Activated naive CD4-positive, alpha-beta T cell treated with anti-CD3 and anti-CD28 coated beads for 36 hours (primary cell): ENCODE measurements around the gene ARHGAP15. TPM values are rescaled to one million over a fixed set of nuclear protein-coding genes. Genes with fewer than 3 reads are reported as not detected.

ENCODE experiments used
- CTCF ChIA-PET: fragments of 350-600 bp; sonication (Branson Sonifier 250); formaldehyde crosslinking; loops from one replicate; lab custom pipeline; 2021; ENCODE audit warnings: antibody characterized with exemption; lab: Charles Lee
- DNase-seq: peaks from one replicate; pipeline ENCODE4 v3.0.0-alpha.2; 2020
- H3K27ac Mint-ChIP-seq: one replicate; pipeline ENCODE4 v1.8.0; 2021; ENCODE audit warnings: mild to moderate bottlenecking, mixed read lengths
- H3K27me3 Mint-ChIP-seq: one replicate; pipeline ENCODE4 v1.8.0; 2021; ENCODE audit warnings: low read depth, mixed read lengths
- H3K36me3 Mint-ChIP-seq: one replicate; pipeline ENCODE4 v1.8.0; 2021; ENCODE audit warnings: low read depth, mixed read lengths
- H3K4me1 Mint-ChIP-seq: one replicate; pipeline ENCODE4 v1.8.0; 2021; ENCODE audit warnings: low read depth, mixed read lengths
- H3K4me3 Mint-ChIP-seq: one replicate; pipeline ENCODE4 v1.8.0; 2021; ENCODE audit warnings: mild to moderate bottlenecking, moderate library complexity, mixed read lengths
- H3K9me3 Mint-ChIP-seq: one replicate; pipeline ENCODE4 v1.8.0; 2021; ENCODE audit warnings: mixed read lengths
- intact Hi-C: fragments of 100-400 bp; cut with micrococcal nuclease; formaldehyde crosslinking; loops from one replicate; pipeline ENCODE4 v1.15.1; 2023
- total RNA-seq, 2 experiments: library from RNA; stranded (reverse); gene quantifications; one replicate each; pipeline ENCODE4 v1.2.3, GENCODE V29; 2021

ARHGAP15 gene
- total RNA-seq, 2 experiments from 2014 or later, result 85.7 to 90.1 TPM

DNA sequence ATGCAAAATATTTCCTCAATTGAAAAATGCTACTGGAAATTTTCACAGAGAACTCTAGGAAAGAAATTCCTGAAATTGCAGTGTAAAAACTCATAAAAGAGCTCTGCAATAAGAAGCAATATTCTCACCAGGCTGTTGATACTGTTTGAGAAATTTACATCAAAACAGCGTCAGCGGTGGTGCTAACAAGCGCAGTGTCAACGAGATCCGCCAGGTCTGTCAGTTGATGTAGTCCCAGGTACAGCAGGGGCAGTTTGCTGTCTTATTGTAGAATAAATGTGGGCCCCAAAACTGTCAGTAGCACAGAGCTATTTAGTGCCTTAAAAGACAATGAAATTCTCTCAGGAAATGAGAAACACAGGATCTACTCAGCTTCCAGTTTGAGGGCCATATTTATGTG, 611.2 kb downstream of the ARHGAP15 start:
- Mint-ChIP-seq H3K9me3 (no peaks in the 10 kb centered on the region), H3K27ac (no peak overlapping the region), H3K27me3 (no peaks in the 10 kb centered on the region), H3K36me3 (peaks cover 18% of the 10 kb centered on the region), H3K4me1 (no peaks in the 10 kb centered on the region), H3K4me3 (no peak overlapping the region)
- CTCF ChIA-PET, result interaction anchor here (0.7 to 1.2 kb wide), 3 partner anchors 42 to 270 kb away, joined by 3 read pairs; no protein-coding TSS in a partner anchor
- intact Hi-C loops, result no loop called here
- no peak for DNase-seq

DNA sequence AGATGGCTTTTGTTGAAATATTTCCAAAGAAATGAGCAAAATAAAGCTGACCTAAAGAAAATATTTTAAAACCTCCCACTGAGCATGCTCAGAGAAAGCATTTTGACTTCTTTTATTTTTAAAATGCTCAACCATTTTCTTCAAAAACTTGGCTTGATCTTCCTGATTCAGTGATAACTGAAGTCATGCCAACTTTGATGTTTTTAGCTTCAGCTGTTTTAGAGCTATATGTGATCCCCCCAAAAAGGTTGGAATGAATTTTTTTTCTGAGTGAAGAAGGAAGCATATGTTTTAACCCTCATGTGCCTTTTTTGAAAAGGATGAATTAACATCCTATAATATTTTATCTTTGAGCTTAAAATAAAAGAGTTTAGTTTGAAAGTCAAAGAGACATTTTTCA, 612.0 kb downstream of the ARHGAP15 start:
- no peak overlapping the region for H3K27ac Mint-ChIP-seq

DNA sequence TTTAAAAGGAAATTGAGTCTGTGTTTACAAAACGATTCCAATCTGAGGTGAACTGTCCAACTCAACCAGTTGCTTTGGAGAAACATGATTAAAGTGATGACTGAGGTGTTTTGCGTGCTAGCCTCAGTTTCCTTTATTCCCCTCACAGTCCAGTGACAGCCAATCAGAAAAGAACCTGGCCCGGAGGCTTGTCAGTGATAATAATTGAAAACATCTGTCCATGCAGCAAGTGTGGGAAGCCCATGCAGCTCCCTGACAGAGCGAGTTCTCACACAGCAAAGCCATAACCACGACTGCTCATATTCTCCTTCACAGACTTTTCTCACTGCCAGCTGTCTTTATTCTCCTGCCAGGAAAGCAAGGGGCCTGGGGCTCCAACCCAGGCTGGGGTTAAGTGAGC, 613.4 kb downstream of the ARHGAP15 start:
- no peak for DNase-seq
- peaks cover 16% of the 10 kb centered on the region for H3K36me3 Mint-ChIP-seq
- H3K4me3 Mint-ChIP-seq, result no peak overlapping the region
- intact Hi-C loops, result no loop called here
- H3K27me3 Mint-ChIP-seq, result no peaks in the 10 kb centered on the region
- CTCF ChIA-PET, result no interaction called here
- H3K27ac Mint-ChIP-seq, result no peak overlapping the region
- no peaks in the 10 kb centered on the region for H3K9me3 Mint-ChIP-seq
- H3K4me1 Mint-ChIP-seq, result no peaks in the 10 kb centered on the region

More for the DNA sequence above, 612.0 kb downstream of the ARHGAP15 start:
- Mint-ChIP-seq H3K9me3 (no peaks in the 10 kb centered on the region), H3K27me3 (no peaks in the 10 kb centered on the region), H3K4me1 (no peaks in the 10 kb centered on the region), H3K36me3 (peaks cover 17% of the 10 kb centered on the region), H3K4me3 (no peak overlapping the region)
- intact Hi-C loops, result no loop called here
- no peak for DNase-seq
- CTCF ChIA-PET, result interaction anchor here (1.4 kb wide), 1 partner anchor 54 kb away, joined by 3 read pairs; no protein-coding TSS in a partner anchor

DNA sequence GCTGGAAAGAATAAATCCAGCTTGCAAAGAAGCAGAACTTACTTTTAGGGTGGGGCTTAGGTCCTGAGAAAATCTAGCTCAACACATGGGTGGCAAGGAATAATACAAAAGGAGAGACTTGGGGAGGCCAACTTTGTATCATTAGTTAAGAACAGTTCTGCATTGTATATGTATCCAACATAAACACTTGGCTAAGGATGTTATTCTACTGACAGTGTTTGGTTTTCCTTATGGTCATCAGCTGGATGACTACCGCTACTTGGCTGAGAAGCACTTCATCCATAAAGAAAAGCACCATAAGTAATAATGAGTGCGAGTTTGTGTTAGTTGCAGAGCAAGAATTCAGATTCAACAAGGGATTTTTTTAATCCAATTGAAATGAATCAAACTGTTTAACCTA, 614.9 kb downstream of the ARHGAP15 start:
- no peak overlapping the region for H3K27ac Mint-ChIP-seq
- no peaks in the 10 kb centered on the region for H3K4me1 Mint-ChIP-seq
- intact Hi-C loops, result no loop called here

DNA sequence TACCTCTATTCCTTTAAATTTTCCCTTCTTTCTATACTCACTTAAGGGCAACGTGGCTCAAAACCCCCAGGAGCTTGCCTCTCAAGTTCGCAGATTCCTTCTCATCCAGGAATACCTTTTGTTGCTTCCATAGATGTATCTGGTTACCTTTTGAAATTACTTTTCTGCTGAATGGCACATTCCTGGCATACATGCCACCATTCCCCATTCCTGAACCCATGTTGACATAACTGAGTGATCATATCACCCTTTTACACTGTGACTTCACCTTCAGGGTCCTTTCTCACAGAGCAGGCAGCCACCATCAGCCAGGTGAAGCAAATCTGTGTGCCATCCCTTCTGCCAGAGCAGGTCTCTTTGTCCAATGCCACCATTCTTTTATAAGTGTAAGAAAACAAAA, 615.8 kb downstream of the ARHGAP15 start:
- intact Hi-C loops, result no loop called here
- peaks cover 12% of the 10 kb centered on the region for H3K36me3 Mint-ChIP-seq

More for the DNA sequence above, 614.9 kb downstream of the ARHGAP15 start:
- DNase-seq, result no peak
- Mint-ChIP-seq H3K36me3 (peaks cover 16% of the 10 kb centered on the region), H3K27me3 (no peaks in the 10 kb centered on the region), H3K4me3 (no peak overlapping the region), H3K9me3 (no peaks in the 10 kb centered on the region)
- CTCF ChIA-PET, result no interaction called here

DNA sequence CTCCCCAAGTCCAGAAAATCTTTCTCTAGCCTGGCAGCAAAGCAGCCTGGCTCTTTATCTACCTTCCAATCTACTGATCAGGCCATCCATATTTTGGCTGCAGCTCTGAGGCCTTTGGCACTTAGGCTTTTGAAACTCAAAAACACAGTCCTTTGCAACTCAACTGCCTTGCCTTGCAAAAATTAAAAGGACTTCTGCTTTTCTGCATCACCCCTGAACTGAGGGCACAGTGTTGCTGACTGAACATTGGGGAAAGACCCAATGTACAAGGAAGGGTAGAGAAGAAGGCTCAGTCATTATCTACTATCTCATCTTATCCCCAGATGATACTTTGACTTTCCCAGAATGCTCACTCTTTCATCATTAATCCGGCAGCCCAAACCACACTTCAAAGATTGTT, 625.5 kb downstream of the ARHGAP15 start:
- intact Hi-C loops, result no loop called here
- H3K9me3 Mint-ChIP-seq, result no peaks in the 10 kb centered on the region
- DNase-seq, result no peak
- H3K36me3 Mint-ChIP-seq, result peaks cover 16% of the 10 kb centered on the region
- H3K4me3 Mint-ChIP-seq, result no peak overlapping the region
- H3K27me3 Mint-ChIP-seq, result no peaks in the 10 kb centered on the region
- CTCF ChIA-PET, result no interaction called here
- H3K27ac Mint-ChIP-seq, result no peak overlapping the region
- no peaks in the 10 kb centered on the region for H3K4me1 Mint-ChIP-seq

More for the DNA sequence above, 615.8 kb downstream of the ARHGAP15 start:
- Mint-ChIP-seq H3K9me3 (no peaks in the 10 kb centered on the region), H3K4me1 (no peaks in the 10 kb centered on the region), H3K27ac (no peak overlapping the region), H3K27me3 (no peaks in the 10 kb centered on the region), H3K4me3 (no peak overlapping the region)
- DNase-seq, result no peak
- CTCF ChIA-PET, result no interaction called here

DNA sequence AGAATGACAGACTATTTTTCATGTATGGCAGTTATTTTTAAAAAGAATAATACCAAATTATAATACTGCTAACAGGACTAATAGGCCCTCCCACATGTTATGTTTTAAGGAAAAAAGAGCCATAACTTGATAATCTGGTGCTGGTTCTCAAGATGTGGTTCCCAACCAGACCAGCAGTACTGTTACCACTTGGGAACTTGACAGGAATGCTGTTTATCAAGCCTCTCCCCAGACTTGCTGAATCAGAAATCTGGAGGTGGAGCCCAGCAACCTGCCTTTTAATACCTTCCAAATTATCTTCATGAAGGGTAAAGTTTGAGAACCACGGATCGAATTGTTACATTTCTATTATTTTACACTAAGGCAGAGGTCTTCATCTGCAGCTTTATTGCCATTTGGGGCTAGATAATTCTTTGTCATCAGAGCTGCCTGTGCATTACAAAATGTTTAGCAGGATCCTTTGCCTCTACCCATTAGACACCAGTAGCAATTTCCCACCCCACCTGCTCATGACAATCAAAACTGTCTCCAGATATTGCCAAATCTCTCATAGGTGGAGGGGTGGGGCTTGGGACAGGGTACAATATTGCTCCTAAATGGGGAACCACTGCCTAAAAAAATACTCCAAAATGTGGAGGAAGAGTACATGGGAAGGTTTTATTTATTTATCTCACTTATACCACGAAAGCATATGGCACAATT, 629.6 kb downstream of the ARHGAP15 start:
- Mint-ChIP-seq H3K9me3 (no peaks in the 10 kb centered on the region), H3K4me3 (no peak overlapping the region), H3K36me3 (peaks cover 5% of the 10 kb centered on the region), H3K27ac (no peak overlapping the region), H3K4me1 (no peaks in the 10 kb centered on the region), H3K27me3 (no peaks in the 10 kb centered on the region)
- DNase-seq, result no peak
- CTCF ChIA-PET, result no interaction called here
- intact Hi-C loops, result no loop called here

DNA sequence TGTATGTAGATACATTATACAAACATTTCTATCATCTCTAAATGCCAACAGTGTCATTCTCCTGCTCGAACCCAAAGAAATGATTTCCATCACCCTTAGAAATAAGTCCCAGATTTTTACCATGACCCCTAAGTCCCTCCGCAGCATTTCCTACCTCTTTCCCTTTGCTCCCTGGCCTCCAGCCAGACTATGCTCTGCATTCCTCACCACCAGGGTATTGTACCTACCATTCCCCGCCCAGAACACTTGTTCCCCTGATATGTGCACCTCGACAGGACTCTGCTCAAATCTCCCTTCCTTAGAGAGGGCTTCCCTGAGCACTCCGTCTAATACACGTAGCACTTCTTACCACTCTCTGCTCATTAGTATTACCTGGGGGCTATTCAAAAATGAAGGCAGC, 630.2 kb downstream of the ARHGAP15 start:
- intact Hi-C loops, result no loop called here
- Mint-ChIP-seq H3K4me1 (no peaks in the 10 kb centered on the region), H3K27me3 (no peaks in the 10 kb centered on the region), H3K27ac (no peak overlapping the region), H3K4me3 (no peak overlapping the region), H3K9me3 (no peaks in the 10 kb centered on the region), H3K36me3 (peaks cover 6% of the 10 kb centered on the region)
- no peak for DNase-seq
- CTCF ChIA-PET, result no interaction called here

DNA sequence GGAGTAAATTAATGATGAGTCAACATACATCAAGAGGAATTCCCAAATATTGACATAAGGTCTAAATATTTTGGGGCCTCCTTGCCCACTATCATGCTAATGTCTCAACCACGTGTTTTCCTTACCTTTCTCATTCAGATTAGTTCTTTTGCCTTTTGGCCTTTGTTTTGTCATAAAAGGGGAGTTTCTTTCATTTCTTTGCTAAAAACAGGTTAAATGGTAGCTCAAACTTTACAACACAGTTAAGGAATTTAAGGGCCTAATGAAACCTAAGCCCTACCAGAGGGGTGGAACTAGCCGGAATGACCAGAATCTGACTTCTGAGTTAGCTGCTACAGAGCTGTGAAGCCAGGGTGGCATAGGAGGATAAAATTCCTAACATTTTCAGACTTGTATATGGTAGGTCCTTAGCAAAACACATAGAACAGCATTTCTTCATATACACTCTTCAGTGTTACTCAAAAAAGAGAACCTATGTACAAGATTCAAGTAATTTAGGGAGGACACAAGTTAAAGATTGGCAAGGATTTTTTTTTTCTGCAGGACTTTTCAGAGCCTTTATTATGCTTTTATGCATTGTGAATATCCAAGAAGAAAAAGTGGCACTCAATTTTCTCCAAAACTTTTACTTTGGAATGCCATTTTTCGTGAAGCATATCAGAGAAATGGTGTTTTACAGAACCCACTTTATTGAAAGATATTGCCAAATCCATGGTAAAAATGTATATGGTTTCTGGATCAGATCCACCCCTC, 633.1 kb downstream of the ARHGAP15 start:
- no peaks in the 10 kb centered on the region for H3K9me3 Mint-ChIP-seq
- H3K27me3 Mint-ChIP-seq, result no peaks in the 10 kb centered on the region
- intact Hi-C loops, result no loop called here
- CTCF ChIA-PET, result no interaction called here
- H3K4me1 Mint-ChIP-seq, result no peaks in the 10 kb centered on the region
- peaks cover 15% of the 10 kb centered on the region for H3K36me3 Mint-ChIP-seq
- DNase-seq, result no peak
- no peak overlapping the region for H3K27ac Mint-ChIP-seq
- no peak overlapping the region for H3K4me3 Mint-ChIP-seq

DNA sequence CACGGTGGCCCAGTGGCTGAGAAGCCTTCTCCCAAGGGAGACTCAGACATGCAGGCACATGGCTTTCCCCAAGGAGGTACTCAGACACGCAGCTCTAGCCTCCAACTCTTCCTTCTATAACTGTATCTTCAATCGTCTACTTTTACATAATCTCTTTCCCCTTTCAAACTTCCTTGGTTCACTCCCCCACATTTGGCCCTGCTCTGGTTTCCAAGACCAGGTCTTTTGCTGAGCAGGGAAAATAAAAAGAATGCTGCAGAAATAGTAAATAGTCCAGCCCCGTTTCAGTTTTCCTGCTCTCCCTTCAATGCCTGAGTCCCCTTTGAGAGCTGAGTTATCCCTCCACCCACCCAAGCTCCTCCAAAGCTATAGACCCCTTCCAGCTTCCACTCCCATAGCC, 635.0 kb downstream of the ARHGAP15 start:
- H3K36me3 Mint-ChIP-seq, result peaks cover 27% of the 10 kb centered on the region
- no peak overlapping the region for H3K4me3 Mint-ChIP-seq
- no peaks in the 10 kb centered on the region for H3K9me3 Mint-ChIP-seq
- no peaks in the 10 kb centered on the region for H3K27me3 Mint-ChIP-seq
- H3K27ac Mint-ChIP-seq, result no peak overlapping the region
- H3K4me1 Mint-ChIP-seq, result no peaks in the 10 kb centered on the region
- CTCF ChIA-PET, result interaction anchor here (0.7 kb wide), 1 partner anchor 14 kb away, joined by 3 read pairs; no protein-coding TSS in a partner anchor
- intact Hi-C loops, result no loop called here
- DNase-seq, result no peak

DNA sequence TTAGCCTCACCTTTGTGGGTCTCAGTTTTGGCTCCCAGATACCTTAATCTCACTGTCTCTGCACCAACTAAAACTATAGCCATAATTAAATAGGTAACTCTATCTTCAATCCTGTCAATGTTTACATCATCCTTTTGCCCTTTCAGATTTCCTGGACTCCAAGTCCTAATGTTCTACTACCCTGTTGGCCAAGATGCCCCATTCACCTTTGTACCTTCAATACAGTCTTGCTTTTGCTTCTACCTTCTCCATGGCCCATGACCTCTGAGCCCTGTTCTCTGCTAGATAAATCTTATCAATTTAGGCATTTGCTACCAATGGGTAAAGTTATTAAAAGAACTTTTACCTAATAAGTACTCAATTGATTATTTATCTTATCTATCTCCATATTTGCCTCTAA, 635.5 kb downstream of the ARHGAP15 start:
- Mint-ChIP-seq H3K27me3 (no peaks in the 10 kb centered on the region), H3K36me3 (peaks cover 23% of the 10 kb centered on the region), H3K9me3 (no peaks in the 10 kb centered on the region), H3K27ac (no peak overlapping the region), H3K4me3 (no peak overlapping the region), H3K4me1 (no peaks in the 10 kb centered on the region)
- intact Hi-C loops, result no loop called here
- DNase-seq, result no peak
- CTCF ChIA-PET, result interaction anchor here (0.7 kb wide), 1 partner anchor 14 kb away, joined by 3 read pairs; no protein-coding TSS in a partner anchor

DNA sequence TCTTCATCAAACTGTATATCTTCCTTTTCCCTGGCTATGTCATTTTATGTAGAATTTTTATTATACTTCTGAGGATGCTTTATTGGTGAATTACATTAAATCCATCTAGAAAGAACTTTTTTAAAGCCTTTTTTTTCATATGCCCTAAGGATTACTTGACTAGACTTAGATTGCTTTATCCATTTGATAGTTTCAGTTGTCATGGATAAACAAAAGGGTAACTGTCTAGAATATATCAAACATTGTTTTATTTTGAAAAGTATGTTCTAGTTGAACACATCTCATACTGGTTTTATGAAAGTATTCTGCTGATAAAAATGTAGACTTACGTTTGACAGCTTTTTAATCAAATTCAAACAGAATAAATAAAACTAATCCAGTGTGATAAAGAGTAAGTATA, 639.8 kb downstream of the ARHGAP15 start:
- Mint-ChIP-seq H3K27ac (no peak overlapping the region), H3K4me1 (no peaks in the 10 kb centered on the region), H3K27me3 (no peaks in the 10 kb centered on the region), H3K36me3 (peaks cover 23% of the 10 kb centered on the region), H3K4me3 (no peak overlapping the region), H3K9me3 (no peaks in the 10 kb centered on the region)
- CTCF ChIA-PET, result no interaction called here
- intact Hi-C loops, result no loop called here
- no peak for DNase-seq
